ENCODE data around the gene C6orf141.

The C6orf141 gene

GRCh38 chr6:49550492-49551077, at the start of gene C6orf141:
Gene C6orf141, plus strand, starts transcription at chr6:49550668. Its CDS starts 125 bp downstream, at chr6:49550793.
- peak; percentile 85 for DNase-seq (ENCODE audit: low spot score)

- no peak for DNase-seq (ENCODE audit: low spot score)
Observed at GRCh38 chr6:49504666-49505065, 45.8 kb upstream of the C6orf141 start.

DNA sequence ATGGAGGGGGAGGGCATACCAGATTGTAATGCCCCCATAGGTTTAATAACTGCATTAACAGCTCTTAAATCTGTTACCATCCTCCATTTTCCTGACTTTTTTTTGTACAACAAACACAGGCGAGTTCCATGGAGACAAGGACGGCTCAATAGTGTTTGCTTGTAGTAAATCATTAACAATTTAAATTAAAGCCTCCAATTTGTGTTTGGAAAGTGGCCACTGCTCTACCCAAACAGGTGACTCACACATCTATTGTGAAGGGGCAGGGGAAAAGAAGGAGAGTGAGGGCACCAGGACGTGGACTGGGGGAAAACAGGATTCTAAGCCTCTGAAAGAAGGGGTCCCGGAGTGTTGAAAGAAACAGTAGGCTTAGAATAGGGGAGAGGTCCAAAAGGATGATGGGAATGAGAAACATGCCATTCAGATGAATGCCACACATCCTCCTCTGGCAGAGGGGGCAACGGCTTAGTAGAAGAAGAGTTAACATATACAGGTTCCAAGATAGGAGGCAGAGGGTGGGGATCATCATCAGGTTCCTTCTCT, 43.8 kb upstream of the C6orf141 start:
- peak; percentile 34 for DNase-seq (ENCODE audit: low spot score)

GRCh38 chr6:49509342-49509741, 41.1 kb upstream of the C6orf141 start:
- no peak for DNase-seq (ENCODE audit: low spot score)

DNA sequence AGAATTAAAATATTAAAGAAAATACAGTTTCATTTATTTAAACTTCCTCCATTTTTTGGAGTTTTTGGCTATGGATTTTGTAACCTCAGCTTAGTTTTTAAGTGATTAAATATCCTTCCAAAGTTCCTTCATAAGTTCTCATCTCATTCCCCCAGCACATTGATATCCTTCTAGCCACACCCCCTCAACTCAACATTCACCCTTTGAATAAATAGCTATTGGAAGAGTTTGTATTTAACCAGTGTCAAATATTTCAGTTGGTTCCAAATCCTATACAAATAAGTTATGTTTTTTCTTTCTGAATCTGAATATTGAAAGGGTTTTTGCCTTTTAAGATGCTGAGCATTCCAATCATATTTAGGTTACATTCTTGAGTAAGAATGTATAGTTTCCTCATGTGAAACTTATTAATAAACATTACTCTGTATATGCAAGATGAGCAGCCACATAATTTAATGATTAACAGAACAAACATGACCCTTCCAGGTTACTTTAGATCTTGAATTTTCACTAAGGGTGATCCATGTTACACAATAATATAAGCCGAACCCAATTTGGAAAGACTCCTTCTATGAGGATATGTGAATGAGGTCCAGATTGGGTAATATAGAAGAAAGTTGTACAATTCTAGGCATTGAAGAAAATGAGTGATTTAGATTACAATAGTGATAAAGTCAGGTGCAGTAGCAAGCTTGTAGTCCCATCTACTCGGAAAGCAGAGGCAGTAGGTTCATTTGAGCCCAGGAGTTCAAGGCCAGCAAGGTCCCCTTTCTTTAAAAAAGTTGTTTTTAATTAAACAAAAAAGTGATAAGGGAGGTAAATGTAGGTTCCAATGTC, 37.1 kb upstream of the C6orf141 start:
- no peak for DNase-seq (ENCODE audit: low spot score)

DNA sequence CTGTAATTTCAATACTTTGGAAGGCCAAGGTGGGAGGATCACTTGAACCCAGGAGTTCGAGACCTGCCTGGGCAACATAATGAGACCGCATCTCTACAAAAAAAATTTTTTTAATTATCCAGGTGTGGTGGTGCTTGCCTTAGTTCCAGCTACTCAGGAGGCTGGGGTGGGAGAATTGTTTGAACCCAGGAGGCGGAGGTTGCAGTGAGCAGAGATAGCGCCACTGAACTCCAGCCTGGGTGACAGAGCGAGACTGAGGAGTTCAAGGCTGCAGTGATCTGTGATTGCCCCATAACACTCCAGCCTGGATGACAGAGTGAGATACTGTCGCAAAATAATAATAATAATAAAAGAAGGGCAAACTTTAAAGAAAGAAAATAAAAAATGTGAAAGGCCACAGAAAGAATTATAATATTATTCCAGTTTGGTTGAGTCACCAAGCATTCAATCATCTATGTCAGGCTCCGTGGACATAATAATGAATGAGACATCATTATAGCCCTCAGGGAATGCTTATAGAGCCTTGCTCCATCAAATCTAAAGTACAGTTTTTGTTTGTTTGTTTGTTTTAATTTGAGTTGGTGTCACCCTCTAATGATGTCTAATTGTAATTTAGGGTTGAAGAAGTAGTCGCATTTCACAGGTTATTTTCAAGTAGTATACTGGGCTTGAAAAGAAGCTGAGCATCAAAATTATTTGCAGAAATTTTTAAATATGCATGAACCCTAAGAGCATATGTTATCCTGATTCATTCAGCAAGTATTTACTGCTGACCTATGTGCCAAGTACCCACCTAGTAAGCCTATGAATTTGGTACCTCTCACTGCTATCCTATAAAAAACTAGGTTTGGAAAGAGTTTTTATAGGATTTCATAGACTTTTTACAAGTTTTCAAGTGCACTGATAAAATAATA, 35.6 kb upstream of the C6orf141 start:
- DNase-seq (ENCODE audit: low spot score): no peak

DNA sequence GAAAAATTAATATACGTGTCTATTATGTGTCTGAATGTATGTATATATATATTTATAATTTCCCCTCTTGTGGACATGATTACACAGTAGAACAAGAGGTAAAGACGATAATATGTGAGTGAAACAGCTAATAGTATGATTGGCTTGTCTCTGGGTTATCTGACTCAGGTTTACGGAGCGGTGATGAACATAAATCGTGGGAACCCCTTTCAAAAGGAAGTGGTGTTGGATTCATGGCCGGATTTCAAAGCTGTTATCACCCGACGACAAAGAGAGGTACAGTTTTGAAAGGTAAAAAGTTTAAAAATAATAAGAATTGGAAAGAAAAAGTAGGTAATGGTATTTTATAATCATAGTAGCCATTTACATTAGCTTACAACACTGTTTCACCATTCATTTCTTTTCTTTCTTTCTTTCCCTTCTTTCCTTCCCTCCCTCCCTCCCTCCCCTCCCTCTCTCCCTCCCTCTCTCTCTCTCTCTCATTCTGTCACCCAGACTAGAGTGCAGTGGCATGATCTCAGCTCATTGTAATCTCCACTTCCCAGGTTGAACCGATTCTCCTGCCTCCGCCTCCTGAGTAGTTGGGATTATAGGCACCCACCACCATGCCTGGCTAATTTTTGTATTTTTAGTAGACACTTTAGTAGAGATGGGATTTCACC, 34.9 kb upstream of the C6orf141 start:
- no peak for DNase-seq (ENCODE audit: low spot score)

DNA sequence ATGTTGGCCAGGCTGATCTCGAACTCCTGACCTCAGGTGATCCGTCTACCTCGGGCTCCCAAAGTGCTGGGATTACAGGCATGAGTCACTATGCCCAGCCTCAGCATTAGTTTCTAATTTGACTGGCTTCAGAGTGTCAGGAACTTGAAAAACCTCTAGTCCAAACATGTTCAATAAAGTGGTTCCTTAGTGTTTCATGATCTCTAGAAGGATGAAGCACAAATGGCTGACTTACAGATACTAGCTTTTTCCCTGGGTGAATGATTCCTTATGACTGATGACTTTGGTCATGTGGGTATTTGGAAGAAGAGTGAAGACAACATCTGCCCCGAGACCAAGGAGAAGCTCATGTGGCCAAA, 34.3 kb upstream of the C6orf141 start:
- DNase-seq (ENCODE audit: low spot score): no peak

DNA sequence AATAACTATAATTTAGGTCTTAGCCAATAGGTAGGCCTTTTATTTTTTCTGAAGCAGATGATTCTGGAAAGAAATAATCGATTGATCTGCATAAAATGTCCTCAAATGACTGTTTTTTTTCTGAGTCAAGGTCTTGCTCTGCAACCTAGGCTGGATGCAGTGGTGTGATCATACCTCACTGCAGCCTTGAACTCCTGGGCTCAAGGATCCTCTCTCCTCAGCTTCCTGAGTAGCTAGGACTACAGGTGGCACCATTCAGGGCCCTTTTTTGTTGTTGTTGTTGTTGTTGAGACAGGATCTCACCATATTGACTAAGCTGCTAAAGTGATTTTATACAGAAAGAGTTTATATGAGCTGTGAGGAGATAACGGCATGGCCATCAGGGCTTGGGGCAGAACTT, 32.5 kb upstream of the C6orf141 start:
- no peak for DNase-seq (ENCODE audit: low spot score)

- DNase-seq (ENCODE audit: low spot score): no peak
Observed at GRCh38 chr6:49519660-49520059, 30.8 kb upstream of the C6orf141 start.

DNA sequence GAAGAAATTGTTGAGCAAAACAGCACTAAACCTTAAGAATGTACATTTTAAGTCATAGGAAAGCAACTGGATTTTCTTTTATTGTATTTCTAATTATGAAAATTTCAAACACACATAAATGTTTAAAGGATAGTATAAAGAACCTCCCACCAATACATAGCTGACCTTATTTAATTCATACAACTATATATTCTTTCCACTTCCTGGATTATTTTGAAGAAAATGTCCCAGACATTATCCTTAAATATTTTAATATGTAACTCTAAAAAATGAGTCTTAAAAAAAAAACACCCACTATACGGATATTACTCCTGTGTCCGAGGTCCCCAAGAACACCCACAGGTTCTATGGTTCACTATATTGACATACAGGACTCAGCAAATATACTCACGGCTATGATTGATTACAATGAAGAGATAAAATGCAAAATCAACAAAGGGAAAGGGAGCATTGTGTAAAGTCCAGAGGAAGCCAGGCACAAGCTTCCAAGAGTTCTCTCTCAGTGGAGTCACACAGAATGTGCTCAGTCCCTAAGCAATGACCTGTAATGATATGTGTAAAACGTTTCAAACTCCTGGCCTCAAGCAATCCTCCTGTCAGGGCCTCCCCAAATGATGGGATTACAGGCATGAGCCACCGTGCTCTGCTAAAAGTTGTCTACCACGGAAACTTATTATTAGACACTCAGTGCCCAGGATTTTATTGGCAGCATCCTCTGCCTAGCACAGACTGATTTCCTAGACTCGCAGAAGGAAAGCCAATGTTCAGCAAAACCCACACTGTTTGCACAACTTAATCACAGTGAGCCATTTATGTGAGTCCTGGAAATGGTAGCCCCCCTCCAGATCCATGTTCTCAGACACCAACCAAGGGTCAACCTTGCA, 27.5 kb upstream of the C6orf141 start:
- DNase-seq (ENCODE audit: low spot score): no peak

GRCh38 chr6:49523901-49524300, 26.6 kb upstream of the C6orf141 start:
- no peak for DNase-seq (ENCODE audit: low spot score)

- no peak for DNase-seq (ENCODE audit: low spot score)
Observed at GRCh38 chr6:49524541-49524940, 25.9 kb upstream of the C6orf141 start.

GRCh38 chr6:49526598-49526997, 23.9 kb upstream of the C6orf141 start:
- DNase-seq (ENCODE audit: low spot score): no peak

DNA sequence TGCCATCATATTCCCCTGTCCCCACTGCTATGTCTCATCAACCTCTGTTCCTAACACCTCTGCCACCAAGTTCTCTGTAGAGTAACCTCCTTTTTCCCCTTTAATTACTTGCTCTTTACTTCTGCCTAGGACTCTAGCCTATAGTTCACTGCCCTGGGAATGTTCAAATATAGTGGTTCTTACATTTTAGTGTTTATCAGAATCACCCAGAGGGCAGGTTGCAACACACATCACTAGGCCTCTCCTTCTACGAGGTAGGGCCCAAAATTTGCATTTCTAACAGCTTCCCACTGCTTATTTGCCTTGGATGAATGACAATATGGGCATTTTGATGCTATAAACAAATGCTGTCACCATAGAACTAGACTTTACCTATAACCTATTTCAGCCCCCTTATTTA, 23.1 kb upstream of the C6orf141 start:
- no peak for DNase-seq (ENCODE audit: low spot score)

DNA sequence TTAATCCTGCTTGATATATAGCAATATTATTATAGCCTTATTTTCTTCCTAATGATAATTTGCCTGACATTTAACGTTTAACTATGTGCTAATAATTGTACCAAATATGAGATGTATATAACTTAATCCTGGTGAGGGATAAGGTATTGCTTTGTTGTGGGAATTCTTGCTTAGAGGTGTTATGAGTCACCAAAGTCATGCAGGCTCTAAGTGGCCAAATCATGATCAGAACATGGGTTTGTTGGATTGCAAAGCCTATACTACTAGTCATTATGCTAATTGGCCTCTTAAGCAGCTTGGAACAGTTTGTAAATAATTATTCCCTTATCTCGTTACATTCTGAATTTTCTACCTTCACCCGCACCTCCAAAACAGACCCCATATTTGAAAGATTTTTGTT, 21.9 kb upstream of the C6orf141 start:
- peak; percentile 5 for DNase-seq (ENCODE audit: low spot score)

DNA sequence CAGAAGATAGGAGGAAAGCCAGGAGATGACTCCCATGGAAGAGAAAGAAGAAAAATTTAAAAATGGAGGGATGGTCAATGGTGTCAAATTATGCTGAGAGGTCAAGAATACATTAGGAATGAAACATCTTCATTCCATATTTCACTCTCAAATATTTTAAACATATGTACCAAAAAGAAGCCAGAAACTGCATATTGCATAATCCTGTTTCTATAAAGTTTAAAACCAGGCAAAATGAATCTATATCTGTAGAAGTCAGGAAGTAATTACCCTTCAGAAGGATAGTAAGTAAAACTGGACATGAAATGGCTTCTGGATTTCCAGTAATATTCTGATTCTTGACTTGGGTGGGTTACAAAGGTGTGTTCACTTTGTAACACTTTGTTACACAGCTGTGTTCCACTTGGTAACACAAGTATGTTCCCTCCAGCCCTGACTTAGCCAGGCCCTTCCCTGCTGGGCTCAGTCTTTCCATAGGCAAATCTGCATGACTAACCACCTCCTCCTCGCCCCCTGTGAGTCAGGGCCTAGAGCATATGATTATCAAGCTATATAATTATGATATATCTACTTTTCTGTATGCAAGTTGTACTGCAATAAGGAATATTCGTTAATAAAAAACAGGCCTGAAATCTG, 20.2 kb upstream of the C6orf141 start:
- DNase-seq (ENCODE audit: low spot score): no peak

- peak; percentile 69 for DNase-seq (ENCODE audit: low spot score)
Observed at GRCh38 chr6:49531774-49532569, 18.5 kb upstream of the C6orf141 start.

GRCh38 chr6:49535795-49536194, 14.7 kb upstream of the C6orf141 start:
- no peak for DNase-seq (ENCODE audit: low spot score)

GRCh38 chr6:49539102-49539501, 11.4 kb upstream of the C6orf141 start:
- DNase-seq (ENCODE audit: low spot score): no peak
